ENCODE measurements around the gene NUDT4.

Gene NUDT4

DNA sequence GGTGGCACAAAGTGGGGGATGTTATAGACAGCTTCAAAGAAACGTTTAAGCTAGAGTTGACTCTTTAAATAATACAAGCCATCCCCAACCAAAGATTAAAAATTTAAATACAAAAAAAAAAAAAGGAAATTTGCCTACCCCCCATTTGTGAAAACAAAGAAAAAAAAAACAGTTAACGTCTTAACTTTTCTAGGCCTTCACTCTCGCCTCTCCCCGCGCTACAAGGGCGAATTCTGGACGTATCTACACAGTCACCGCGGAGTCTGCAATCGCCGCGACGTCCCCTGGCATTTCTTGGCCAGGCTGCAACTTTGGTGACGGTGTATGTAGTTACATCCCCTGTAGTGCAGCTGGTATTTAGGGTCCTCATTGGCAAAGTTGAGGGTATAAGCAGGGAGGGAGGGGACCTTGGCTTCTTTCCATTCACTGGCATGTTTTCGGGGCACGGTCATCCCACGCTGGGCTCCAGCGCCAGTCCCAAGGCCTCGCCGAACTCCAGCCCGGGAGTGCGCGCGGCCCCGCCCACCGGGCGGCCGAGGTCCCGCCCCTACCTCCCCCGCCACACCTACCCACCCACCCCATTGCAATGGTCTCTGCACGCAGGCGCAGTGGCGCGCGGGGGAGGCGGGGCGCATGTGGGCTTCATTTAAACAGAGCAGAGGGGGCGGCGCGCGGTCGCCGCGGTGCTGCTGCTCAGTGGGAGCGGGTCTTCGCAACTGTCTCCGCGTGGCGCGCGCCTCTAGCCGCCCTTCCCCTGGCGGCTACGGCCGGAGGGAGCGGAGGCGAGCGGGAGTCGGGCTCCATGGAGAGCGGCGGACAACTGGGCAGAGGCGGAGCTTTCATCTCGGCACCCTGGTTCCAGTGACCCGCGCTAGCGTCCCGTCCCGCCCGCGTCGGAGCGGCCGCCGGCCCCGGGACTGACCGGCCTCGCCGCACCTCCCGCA is at the start of gene NUDT4:
Gene NUDT4 (plus strand): TSS at position 674 of the 944 bp plus-strand sequence. CDS start 398 bp downstream, outside the sequence.
- DNase-seq, result peak; percentile 94

DNA sequence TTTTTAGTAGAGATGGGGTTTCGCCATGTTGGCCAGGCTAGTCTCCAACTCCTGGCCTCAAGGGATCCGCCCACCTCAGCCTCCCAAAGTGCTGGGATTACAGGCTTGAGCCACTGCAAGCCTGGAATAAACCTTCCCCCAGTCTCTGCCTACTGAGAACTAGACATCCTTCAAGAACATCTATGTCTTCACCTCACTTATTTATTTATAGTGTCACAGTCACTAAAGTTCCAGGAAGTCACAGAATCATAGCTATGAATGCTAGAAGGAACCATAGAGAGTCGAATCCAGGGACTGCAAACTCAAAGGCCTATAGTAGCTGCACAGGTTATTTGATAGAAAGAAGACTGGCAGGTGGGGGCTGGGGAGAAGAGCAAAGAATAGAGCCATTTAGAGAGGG is 44.7 kb upstream of the NUDT4 start:
- DNase-seq, result no peak

DNA sequence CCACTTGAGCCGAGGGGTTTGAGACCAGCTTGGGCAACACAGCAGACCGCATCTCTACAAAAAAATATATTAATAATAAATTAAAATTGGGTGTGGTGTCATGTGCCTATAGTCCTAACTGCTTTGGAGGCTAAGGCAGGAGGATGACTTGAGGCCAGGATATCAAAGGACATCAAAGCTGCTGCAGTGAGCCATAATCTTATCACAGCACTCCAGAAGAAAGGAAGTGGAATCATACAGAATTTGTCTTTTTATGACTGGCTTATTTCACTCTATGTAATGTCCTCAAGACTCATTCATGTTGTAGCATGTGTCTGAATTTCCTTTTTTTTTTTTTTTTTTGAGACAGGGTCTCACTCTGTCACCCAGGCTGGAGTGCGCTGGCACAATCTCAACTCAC is 43.9 kb upstream of the NUDT4 start:
- DNase-seq, result no peak

DNA sequence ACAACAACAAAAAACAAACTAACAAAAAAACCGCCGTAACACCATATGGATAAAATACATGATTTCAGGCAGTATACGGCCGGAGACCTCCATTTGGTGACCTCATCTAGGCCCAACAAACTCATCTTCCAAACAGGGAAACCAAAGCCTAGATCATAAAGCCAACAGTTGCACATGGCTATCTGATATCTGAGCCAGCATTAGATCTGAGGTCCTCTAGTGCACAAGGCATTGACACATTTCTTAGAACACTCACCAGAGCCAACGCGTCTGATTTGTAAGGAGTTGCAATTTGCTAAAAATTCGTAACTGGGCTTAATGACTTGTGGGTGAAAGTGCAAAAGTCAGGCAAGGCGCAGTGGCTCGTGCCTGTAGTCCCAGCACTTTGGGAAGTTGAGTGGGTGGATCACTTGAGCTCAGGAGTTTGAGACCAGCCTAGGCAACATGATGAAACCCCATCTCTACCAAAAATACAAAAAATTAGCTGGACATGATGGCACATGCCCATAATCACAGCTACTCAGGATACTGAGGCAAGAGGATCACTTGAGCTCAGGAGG is 42.0 kb upstream of the NUDT4 start:
- no peak for DNase-seq

DNA sequence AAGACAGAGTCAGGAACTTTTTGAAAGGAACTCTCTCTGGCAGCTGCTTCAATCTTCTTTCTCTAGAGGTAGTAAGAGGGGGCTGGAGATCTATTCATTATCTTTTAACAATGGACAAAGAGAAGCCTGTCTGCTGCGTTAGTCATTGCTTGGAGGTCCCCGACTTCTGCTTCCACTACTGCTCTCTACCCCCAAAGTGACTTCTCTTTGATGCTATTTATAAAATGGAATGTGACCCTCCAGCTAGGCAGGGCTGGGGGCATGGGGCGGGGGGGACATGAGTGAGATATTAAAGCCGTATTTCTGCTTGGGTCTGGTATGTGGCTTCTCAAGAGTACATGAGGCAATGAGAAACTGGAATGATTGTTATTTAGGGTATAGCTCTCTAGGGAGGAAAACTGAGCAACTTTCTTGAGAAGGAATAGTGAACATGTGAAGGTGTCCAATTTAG is 41.4 kb upstream of the NUDT4 start:
- no peak for DNase-seq

DNA sequence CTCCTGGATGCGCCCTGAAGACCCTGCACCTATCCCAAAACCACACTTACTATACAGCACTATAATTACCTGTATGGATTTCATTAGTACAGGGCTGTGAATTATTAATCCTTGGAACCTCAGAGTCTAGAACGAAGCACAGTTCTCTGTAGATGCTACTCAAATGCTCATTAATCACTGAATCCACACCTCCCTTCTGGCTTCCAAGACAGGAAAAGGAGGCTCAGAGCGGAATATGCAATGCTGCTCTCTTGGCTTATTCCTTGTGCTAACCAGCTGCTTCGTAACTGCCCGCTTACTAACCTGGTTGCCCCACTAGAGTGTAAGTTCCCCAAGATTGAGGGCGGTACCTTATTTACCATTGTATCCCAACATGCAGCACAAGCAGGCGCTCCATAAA is 39.1 kb upstream of the NUDT4 start:
- DNase-seq, result no peak

DNA sequence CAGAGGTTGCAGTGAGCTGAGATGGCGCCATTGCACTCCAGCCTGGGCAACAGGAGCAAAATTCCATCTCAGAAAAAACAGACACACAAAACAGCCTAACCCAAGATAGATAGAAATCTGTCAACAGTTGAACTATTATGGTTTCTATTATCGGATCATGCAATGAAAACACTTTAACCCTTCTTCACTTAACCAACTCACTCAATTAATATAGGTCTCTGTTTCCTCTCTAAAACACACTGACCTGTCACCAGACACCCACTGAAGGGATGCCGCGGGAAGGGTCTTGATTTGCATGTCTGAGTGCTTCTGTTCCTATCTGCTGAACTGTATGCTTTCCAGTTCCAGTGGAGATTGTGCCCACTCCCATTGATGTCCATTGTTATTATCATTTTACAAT is 38.0 kb upstream of the NUDT4 start:
- no peak for DNase-seq

DNA sequence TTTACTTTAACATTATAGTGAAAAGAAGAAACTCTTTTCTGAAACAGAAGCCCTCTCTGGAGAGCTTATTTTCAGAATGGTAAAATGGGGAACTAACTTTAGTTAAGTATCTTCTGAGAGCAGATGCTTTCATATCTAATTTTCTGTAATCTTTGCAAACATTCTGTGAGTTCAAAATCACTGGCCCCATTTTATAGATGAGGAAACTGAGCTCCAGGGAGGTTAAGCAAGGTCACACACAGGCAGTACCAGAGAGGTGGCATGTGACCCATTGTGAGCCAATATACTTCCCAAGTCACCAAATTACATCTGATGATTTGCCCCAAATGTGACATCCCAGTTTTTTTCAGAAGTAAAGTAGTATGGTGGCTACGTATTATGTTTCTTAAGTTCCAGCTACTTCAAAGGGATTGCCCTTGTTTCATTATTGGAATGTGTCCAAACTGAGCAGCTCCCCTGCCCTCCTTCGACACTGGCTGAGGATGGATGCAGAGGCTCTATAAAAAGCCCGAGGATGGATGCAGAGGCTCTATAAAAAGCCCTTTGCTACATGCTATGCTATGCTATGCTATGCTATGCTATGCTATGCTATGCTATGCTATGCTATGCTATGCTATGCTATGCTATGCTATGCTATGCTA is 36.2 kb upstream of the NUDT4 start:
- no peak for DNase-seq

DNA sequence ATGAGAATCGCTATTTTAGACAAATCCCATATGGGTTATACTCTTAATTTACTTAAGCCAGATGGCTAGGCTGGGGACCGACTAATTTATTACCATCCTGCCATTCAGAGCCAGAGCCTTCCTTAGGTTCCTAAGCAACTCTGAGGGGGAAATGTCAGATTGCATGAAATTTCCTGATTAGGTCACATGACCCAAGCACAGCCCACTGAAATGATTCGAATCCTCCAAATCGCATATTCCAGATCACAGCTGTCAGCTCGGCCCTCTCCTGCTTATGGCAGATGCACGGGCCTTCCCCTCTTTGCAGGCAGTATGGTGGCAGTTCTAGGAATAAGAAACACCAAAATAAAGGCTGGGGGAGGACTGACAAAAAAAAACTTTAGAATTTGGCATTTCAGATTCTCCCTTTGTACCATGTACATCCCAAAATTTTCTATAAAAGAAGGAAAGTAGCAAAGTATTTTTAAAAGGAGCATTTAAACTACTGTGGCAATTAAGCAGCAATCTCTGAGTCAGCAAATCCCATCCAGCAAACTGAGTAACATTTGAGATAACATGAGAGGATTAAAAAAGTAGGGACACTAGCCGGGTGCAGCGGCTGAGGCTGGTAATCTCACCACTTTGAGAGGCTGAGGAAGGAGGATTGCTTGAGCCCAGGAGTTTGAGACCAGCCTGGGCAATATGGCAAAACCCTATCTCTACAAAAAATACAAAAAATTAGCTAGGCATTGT is 30.5 kb upstream of the NUDT4 start:
- DNase-seq, result no peak

DNA sequence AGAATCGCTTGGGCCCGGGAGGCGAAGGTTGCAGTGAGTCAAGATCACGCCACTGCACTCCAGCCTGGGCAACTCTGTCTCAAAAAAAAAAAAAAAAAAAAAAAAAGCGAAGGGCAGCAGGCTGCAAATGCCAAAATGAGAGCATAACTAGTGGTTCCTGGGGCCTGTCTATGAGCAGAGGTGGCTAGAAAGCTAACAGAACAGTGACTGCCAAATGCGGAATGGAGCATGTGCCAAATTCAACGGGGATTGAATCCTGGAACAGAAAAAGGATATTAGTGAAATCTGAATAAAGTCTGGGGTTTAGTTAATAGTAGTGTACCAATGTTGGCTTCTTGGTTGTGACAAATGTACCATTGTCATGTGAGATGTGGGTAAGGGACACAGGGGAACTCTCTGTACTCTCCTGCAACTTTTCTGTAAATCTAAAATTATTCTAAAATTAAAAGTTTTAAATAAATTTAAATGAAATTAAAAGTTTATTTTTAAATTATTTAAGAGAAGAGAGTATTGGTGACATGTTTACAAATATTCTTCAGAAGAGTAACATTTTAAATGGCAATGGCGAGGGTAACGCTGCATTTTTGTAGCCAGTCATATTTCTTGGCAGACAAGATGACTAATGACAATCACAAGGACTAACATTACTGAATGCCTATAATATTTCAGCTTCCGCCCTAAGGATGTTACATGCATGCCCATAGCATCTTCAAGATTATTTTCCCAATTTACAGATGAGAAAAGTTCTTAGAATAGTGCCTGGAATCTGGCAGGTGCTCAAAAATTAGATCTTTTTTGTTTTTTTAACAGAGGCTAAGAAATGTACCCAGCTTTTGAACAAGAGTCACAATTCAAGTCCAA is 28.9 kb upstream of the NUDT4 start:
- DNase-seq, result no peak

DNA sequence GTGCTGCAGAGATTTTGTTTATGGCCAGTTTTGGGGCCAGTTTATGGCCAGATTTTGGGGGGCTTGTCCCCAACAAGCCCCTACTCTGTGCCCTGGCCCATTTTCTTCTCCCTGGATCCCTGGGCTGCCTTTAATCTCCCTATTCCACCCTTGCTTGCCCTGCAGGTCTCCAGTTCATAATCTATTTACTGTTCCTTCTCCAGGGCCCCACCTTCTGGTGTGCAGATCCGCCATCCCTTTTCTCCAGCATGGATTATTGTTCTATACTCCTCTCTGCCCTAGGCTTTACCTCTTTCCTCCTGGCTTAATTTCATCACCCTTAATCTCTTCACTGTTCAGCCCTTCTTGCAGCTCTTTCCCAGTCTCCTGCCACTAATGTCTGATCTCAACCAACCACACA is 26.0 kb upstream of the NUDT4 start:
- DNase-seq, result no peak

DNA sequence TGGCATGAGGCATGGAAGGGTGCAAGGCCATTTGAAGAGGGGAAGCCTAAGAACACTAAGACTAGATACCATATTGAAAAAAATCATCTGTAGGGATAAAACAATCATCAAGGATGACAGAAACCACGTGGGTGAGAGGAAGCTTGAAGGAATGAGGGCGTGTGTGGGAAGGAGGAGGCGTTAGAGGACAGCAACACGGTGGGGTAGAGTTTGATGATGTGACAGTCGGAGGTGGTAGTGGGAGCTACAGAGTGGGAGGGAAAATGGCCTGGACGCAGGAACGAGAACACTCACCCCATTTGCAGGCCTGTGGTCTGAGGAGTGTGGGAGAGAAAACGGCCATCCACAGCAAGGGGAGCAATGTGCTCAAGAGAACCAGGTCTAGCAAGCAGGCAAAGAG is 25.4 kb upstream of the NUDT4 start:
- DNase-seq, result no peak

DNA sequence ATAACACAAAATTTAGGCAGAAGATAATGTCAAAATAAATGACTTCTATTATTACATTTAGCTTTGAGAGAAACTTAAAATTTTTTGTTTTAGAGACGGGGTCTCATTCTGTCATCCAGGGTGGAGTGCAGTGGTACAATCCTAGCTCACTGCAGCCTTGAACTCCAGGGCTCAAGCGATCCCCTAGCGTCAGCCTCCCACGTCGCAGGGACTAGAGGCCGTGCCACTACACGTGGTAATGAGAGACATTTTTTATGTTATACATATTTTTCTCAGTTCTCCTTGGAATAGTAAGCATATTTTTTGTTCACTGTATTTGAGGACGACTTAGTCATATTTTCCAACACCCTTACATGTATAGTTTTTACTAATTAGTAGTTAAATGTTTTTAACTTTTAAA is 21.5 kb upstream of the NUDT4 start:
- DNase-seq, result no peak

DNA sequence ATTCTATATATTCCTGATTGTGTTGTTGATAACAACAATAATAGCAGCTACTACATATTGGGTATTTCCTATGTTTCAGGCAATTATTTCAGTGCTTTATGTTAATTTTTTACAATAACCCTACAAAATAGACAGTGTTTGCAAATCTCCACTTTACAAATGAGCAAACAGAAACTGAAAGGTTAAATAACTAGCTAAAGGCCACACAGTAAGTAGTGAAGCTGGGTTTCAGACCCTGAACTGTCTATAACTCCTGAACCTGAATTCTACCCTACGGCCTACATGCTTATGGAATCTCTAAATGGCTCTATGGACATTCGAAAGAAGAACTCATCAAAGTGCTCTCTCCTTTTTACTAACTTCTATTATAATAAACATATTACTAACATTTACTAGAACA is 19.7 kb upstream of the NUDT4 start:
- no peak for DNase-seq

DNA sequence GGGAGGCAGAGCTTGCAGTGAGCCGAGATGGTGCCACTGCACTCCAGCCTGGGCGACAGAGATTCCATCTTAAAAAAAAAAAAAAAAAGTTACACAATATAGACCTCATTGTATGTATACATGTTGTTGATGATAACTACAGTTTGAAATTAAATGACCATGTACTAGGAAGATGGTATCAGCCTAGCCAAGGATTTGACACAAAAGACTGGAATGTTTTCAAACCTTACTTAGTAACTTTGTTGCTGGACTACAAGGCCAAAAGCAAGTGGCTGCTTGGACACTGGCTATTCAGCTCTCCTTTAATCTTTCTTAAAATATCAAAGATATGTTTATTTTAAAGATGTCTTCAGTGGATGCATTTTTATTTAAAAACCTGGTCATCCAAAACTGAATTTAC is 18.9 kb upstream of the NUDT4 start:
- DNase-seq, result no peak

DNA sequence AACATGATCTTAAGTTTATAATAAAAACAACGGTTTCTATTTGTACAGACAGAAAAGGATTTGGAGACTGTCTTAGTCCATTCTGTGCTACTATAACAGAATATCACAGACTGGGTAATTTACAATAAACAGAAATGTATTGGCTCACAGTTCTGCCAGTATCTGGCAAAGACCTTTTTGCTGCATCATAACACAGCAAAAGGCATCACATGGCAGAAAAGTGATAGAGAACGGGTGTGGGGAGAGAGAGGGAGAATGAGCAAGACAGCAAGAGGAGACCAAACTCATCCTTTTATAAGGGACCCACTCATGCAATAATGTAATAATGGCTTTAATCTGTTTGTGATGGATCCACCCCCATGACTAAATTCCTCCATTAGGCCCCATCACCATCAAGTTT is 17.0 kb upstream of the NUDT4 start:
- no peak for DNase-seq

DNA sequence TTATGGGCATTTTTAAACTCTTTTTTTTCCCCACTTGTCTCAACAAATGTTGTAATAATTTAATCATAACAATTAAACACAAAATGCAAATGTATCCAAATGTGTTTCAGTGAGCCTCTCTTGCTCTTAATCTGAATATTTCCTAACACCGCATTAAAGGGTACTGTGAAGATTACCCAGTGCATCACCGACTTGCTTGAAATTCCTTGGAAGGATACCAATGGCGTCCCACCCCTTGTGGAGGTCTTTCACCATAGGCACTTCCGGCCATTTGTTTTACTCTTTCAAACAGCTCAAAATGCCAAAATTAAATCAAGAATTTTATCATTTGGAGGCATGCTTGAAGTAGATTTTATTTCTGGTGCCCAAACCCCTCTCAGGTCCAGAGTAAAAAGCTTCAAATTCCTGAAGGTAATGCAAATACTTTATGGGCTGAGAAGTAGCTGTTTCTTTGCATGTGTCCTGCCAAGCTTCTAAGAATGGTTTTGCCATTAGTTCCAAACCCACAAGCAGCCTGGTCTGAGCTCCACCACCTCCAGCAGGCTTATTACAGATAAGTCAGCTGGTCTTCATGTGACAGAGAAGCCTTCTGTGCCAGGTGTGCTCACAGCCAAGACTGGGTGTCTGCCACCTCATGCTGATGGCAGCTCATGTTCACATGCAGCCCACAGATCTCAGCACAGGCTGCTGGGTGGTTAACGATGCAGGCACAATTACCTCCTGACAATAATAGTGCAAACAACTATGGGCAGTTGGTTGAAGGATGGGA is 16.4 kb upstream of the NUDT4 start:
- DNase-seq, result peak; percentile 39

DNA sequence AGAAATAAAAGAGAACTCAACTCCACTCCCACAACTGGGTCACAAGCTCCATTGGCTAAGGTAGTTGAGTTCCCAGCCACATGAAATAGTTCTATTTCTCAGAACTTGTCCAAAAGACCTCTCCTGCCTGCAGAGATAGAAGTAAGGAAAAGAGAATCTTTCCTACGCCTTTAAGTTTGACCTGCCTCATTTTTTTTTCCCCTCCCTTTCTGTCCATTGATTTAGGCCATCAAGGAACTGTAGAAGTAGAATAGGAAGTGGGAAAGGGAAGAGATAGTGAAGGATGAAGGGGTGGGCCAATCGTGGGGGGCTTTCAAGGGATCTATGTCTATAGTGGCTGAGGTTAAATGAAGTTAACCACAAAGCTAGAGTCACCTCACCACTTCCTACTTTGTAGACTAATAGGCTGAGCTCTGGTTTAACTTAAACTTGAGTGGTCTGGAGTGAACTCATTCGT is 13.9 kb upstream of the NUDT4 start:
- DNase-seq, result no peak

DNA sequence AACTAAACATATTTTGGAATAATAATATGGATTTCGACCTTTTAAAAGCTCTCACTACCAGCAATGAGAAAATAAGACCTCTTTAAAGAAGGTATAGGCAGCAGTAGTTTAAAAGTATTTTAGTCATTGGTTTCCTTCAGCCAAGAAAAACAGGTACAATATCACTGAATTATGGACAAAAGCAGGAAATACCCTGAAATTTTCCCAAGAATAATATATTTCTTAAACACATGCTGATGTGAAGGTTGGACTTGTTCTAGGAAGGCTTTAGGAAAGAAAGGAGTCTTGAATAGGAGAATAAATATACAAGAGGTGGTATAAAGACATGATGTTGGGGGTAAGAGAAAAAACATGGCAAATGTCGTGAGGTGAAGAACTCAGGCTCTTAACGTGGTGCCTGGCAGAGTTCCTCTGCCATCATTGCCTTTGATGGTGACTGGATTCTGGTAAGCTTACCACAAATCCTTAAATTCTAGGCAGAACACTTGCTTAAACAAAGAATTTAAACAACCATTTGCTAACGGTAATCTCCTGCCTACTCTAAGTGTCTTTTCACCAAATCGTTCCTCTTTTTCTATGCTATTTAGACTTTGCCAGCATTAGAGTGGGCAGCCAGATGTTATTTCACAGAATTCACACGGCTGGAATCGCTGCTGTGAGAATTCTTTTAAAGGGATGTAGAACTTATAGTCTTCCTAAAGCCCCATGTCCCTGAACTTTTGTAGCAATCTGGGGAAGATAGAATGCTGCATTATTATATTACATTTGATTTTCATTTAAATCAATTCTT is 11.9 kb upstream of the NUDT4 start:
- DNase-seq, result no peak

DNA sequence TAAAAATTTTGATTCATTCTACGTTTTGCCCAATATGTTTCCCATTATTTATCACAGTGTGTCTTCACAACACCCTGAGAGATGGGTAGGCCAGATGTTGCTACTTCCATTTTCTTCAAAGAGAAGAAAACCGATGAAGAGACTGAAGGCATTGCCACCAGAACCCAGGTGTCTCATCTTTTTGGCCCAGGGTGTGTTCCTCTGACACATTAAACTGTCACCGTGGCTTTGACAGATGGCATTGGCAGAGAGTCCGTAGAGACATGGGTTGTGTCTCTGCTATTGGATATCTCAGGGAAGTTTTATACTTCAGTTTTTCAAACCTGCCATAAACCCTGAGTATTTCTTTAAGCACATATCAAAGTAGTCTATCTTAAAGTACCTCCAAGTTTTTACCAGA is 11.3 kb upstream of the NUDT4 start:
- no peak for DNase-seq

DNA sequence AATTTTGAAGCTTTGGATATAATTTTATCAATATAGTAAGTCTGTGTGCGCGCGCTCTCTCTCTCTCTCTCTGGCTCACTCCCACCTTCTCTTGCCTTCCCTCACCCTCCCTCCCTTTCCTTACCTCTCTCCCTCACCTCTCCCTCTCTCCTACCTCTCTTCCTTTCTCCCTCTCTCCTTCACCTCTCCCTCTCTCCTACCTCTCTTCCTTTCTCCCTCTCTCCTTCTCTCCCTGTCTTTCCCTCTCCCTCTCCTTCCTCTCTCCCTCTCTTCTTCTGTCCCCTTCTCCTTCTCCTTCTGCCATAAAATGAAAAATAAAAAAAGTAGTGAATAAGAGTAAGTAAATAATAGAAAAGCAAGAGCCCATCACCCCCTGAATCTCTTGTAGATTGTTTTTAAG is 9.0 kb upstream of the NUDT4 start:
- DNase-seq, result no peak

Measured in NCI-H146 (cell line).